Pons (tissue), 1 donor: Measurements from ENCODE around the gene IFNA7.
"Not testable (repeated sequence)": the region's sequence is repeated elsewhere in the genome, so short reads cannot be mapped to it uniquely, and the experiment has no call there.

ENCODE experiments used
- DNase-seq: peaks from one replicate; pipeline ENCODE4 v3.0.0-alpha.2; 2016; ENCODE audit warnings: low spot score

IFNA7 gene

GRCh38 chr9:21202105-21202504, at the start of gene IFNA7:
Gene IFNA7, minus strand, starts transcription at chr9:21202205. Its CDS starts 40 bp downstream, at chr9:21202165.
- not testable (repeated sequence) for DNase-seq

- DNase-seq, result no peak
Measured at GRCh38 chr9:21251638-21252037, 49.6 kb upstream of the IFNA7 start.

GRCh38 chr9:21251190-21251589, 49.2 kb upstream of the IFNA7 start:
- DNase-seq, result no peak

GRCh38 chr9:21244836-21245235, 42.8 kb upstream of the IFNA7 start:
- DNase-seq, result no peak

- DNase-seq, result no peak
Measured at GRCh38 chr9:21239911-21240310, 37.9 kb upstream of the IFNA7 start, which contains the start of gene IFNA14. Gene IFNA14, minus strand, starts transcription at chr9:21240005. Its CDS starts 70 bp downstream, at chr9:21239935.

GRCh38 chr9:21236360-21236714, 34.3 kb upstream of the IFNA7 start:
- not testable (repeated sequence) for DNase-seq

- peak; percentile 80 for DNase-seq
Measured at GRCh38 chr9:21235468-21236359, 33.7 kb upstream of the IFNA7 start.

- no peak for DNase-seq
Measured at GRCh38 chr9:21234153-21234687, 32.2 kb upstream of the IFNA7 start.

GRCh38 chr9:21233258-21233657, 31.3 kb upstream of the IFNA7 start:
- no peak for DNase-seq

- no peak for DNase-seq
Measured at GRCh38 chr9:21228122-21228521, 26.1 kb upstream of the IFNA7 start, which contains the start of gene IFNA17. Gene IFNA17, minus strand, starts transcription at chr9:21228222. Its CDS starts 49 bp downstream, at chr9:21228173.

- DNase-seq, result not testable (repeated sequence)
Measured at GRCh38 chr9:21217211-21217610, 15.2 kb upstream of the IFNA7 start, which contains the start of gene IFNA16. Gene IFNA16, minus strand, starts transcription at chr9:21217311. Its CDS starts 6 bp downstream, at chr9:21217305.

- peak; percentile 34 for DNase-seq
Measured at GRCh38 chr9:21213411-21214326, 11.7 kb upstream of the IFNA7 start.

- not testable (repeated sequence) for DNase-seq
Measured at GRCh38 chr9:21212160-21212559, 10.2 kb upstream of the IFNA7 start.

GRCh38 chr9:21210782-21211181, 8.8 kb upstream of the IFNA7 start:
- not testable (repeated sequence) for DNase-seq

GRCh38 chr9:21210311-21210710, 8.3 kb upstream of the IFNA7 start:
- DNase-seq, result no peak

GRCh38 chr9:21207043-21207442, 5.0 kb upstream of the IFNA7 start, which contains the start of gene IFNA10:
Gene IFNA10, minus strand, starts transcription at chr9:21207143. Its CDS starts 46 bp downstream, at chr9:21207097.
- DNase-seq, result not testable (repeated sequence)

GRCh38 chr9:21205204-21205603, 3.2 kb upstream of the IFNA7 start:
- DNase-seq, result no peak

- DNase-seq, result peak; percentile 54
Measured at GRCh38 chr9:21194867-21195776, 6.9 kb downstream of the IFNA7 start.

GRCh38 chr9:21187487-21187886, 14.5 kb downstream of the IFNA7 start, which contains the start of gene IFNA4:
Gene IFNA4, minus strand, starts transcription at chr9:21187587. Its CDS starts 56 bp downstream, at chr9:21187531.
- DNase-seq, result not testable (repeated sequence)
